ENCODE data around the gene GINS3. TPM values are rescaled to one million over a fixed set of nuclear protein-coding genes. Genes with fewer than 3 reads are reported as not detected.

GINS3 gene
- total RNA-seq, 1 experiment from 2014 or later, result 7.3 TPM

DNA sequence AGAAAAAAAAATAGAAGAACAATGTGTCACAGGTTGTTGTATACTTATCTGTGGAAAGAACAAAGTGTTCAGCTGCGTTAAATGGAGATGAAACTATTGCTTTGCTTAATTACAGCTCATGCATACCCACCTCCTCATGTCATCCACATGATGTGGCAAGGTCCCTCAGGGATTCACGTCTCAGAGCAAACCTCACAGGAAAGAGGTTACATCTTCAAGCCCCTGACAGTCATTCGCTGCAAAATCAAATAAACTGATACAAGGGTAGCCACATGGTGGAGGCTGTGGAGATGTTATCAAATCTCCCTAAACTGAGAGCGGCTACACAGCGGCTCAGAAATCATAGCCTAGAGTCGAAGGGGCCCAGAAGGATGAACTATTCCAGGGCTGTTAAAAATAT is 21.1 kb downstream of the GINS3 start:
- DNase-seq (ENCODE audit: low spot score) (no peak), ATAC-seq (no peak)
- Mint-ChIP-seq H3K27me3 (ENCODE audit: low read depth) (no peaks in the 10 kb centered on the region; the same call in 1 of the 2 replicates), H3K4me3 (no peak overlapping the region), H3K36me3 (no peaks in the 10 kb centered on the region), H3K27ac (no peak overlapping the region), H3K9me3 (no peaks in the 10 kb centered on the region), H3K4me1 (peaks cover under 1% of the 10 kb centered on the region; the same call in 1 of the 2 replicates)
- ChIA-PET POLR2A (no interaction called here), CTCF (no interaction called here)
- TF ChIP-seq ETV6 (CRISPR knock-in tag; IDR thresholded peaks at IDR 0.05) (no peak), TCF7 (CRISPR knock-in tag; IDR thresholded peaks at IDR 0.05; ENCODE audit: low read depth) (no peak), ATF1 (CRISPR knock-in tag; IDR thresholded peaks at IDR 0.05) (no peak), TEAD1 (CRISPR knock-in tag; IDR thresholded peaks at IDR 0.05) (no peak), SMAD3 (CRISPR knock-in tag; IDR thresholded peaks at IDR 0.05; ENCODE audit: borderline replicate concordance) (no peak), MXD4 (CRISPR knock-in tag; IDR thresholded peaks at IDR 0.05; ENCODE audit: borderline replicate concordance) (no peak), JUN (CRISPR knock-in tag; IDR thresholded peaks at IDR 0.05) (no peak), NR2C2 (CRISPR knock-in tag; IDR thresholded peaks at IDR 0.05) (no peak), NFYB (CRISPR knock-in tag; conservative IDR thresholded peaks at IDR 0.05; ENCODE audit: low read depth) (no peak), ZNF263 (CRISPR knock-in tag; IDR thresholded peaks at IDR 0.05; ENCODE audit: low read depth) (no peak)
- TF ChIP-seq, protein P1, sequence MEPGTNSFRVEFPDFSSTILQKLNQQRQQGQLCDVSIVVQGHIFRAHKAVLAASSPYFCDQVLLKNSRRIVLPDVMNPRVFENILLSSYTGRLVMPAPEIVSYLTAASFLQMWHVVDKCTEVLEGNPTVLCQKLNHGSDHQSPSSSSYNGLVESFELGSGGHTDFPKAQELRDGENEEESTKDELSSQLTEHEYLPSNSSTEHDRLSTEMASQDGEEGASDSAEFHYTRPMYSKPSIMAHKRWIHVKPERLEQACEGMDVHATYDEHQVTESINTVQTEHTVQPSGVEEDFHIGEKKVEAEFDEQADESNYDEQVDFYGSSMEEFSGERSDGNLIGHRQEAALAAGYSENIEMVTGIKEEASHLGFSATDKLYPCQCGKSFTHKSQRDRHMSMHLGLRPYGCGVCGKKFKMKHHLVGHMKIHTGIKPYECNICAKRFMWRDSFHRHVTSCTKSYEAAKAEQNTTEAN (CRISPR knock-in tag; IDR thresholded peaks at IDR 0.05), result no peak
- TF ChIP-seq, protein P2, sequence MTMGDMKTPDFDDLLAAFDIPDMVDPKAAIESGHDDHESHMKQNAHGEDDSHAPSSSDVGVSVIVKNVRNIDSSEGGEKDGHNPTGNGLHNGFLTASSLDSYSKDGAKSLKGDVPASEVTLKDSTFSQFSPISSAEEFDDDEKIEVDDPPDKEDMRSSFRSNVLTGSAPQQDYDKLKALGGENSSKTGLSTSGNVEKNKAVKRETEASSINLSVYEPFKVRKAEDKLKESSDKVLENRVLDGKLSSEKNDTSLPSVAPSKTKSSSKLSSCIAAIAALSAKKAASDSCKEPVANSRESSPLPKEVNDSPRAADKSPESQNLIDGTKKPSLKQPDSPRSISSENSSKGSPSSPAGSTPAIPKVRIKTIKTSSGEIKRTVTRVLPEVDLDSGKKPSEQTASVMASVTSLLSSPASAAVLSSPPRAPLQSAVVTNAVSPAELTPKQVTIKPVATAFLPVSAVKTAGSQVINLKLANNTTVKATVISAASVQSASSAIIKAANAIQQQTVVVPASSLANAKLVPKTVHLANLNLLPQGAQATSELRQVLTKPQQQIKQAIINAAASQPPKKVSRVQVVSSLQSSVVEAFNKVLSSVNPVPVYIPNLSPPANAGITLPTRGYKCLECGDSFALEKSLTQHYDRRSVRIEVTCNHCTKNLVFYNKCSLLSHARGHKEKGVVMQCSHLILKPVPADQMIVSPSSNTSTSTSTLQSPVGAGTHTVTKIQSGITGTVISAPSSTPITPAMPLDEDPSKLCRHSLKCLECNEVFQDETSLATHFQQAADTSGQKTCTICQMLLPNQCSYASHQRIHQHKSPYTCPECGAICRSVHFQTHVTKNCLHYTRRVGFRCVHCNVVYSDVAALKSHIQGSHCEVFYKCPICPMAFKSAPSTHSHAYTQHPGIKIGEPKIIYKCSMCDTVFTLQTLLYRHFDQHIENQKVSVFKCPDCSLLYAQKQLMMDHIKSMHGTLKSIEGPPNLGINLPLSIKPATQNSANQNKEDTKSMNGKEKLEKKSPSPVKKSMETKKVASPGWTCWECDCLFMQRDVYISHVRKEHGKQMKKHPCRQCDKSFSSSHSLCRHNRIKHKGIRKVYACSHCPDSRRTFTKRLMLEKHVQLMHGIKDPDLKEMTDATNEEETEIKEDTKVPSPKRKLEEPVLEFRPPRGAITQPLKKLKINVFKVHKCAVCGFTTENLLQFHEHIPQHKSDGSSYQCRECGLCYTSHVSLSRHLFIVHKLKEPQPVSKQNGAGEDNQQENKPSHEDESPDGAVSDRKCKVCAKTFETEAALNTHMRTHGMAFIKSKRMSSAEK (CRISPR knock-in tag; IDR thresholded peaks at IDR 0.05; ENCODE audit: borderline replicate concordance), result no peak
- TF ChIP-seq, protein P3, sequence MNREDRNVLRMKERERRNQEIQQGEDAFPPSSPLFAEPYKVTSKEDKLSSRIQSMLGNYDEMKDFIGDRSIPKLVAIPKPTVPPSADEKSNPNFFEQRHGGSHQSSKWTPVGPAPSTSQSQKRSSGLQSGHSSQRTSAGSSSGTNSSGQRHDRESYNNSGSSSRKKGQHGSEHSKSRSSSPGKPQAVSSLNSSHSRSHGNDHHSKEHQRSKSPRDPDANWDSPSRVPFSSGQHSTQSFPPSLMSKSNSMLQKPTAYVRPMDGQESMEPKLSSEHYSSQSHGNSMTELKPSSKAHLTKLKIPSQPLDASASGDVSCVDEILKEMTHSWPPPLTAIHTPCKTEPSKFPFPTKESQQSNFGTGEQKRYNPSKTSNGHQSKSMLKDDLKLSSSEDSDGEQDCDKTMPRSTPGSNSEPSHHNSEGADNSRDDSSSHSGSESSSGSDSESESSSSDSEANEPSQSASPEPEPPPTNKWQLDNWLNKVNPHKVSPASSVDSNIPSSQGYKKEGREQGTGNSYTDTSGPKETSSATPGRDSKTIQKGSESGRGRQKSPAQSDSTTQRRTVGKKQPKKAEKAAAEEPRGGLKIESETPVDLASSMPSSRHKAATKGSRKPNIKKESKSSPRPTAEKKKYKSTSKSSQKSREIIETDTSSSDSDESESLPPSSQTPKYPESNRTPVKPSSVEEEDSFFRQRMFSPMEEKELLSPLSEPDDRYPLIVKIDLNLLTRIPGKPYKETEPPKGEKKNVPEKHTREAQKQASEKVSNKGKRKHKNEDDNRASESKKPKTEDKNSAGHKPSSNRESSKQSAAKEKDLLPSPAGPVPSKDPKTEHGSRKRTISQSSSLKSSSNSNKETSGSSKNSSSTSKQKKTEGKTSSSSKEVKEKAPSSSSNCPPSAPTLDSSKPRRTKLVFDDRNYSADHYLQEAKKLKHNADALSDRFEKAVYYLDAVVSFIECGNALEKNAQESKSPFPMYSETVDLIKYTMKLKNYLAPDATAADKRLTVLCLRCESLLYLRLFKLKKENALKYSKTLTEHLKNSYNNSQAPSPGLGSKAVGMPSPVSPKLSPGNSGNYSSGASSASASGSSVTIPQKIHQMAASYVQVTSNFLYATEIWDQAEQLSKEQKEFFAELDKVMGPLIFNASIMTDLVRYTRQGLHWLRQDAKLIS (CRISPR knock-in tag; IDR thresholded peaks at IDR 0.05; ENCODE audit: borderline replicate concordance), result no peak
- TF ChIP-seq, protein P4, sequence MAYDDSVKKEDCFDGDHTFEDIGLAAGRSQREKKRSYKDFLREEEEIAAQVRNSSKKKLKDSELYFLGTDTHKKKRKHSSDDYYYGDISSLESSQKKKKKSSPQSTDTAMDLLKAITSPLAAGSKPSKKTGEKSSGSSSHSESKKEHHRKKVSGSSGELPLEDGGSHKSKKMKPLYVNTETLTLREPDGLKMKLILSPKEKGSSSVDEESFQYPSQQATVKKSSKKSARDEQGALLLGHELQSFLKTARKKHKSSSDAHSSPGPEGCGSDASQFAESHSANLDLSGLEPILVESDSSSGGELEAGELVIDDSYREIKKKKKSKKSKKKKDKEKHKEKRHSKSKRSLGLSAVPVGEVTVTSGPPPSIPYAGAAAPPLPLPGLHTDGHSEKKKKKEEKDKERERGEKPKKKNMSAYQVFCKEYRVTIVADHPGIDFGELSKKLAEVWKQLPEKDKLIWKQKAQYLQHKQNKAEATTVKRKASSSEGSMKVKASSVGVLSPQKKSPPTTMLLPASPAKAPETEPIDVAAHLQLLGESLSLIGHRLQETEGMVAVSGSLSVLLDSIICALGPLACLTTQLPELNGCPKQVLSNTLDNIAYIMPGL (CRISPR knock-in tag; IDR thresholded peaks at IDR 0.05), result no peak
- TF ChIP-seq, protein P5, sequence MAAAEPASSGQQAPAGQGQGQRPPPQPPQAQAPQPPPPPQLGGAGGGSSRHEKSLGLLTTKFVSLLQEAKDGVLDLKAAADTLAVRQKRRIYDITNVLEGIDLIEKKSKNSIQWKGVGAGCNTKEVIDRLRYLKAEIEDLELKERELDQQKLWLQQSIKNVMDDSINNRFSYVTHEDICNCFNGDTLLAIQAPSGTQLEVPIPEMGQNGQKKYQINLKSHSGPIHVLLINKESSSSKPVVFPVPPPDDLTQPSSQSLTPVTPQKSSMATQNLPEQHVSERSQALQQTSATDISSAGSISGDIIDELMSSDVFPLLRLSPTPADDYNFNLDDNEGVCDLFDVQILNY (CRISPR knock-in tag; IDR thresholded peaks at IDR 0.05), result no peak
- TF ChIP-seq, protein P6, sequence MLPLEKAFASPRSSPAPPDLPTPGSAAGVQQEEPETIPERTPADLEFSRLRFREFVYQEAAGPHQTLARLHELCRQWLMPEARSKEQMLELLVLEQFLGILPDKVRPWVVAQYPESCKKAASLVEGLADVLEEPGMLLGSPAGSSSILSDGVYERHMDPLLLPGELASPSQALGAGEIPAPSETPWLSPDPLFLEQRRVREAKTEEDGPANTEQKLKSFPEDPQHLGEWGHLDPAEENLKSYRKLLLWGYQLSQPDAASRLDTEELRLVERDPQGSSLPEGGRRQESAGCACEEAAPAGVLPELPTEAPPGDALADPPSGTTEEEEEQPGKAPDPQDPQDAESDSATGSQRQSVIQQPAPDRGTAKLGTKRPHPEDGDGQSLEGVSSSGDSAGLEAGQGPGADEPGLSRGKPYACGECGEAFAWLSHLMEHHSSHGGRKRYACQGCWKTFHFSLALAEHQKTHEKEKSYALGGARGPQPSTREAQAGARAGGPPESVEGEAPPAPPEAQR (CRISPR knock-in tag; IDR thresholded peaks at IDR 0.05), result no peak
